ENCODE data around the gene PTPRC. TPM values are rescaled to one million over a fixed set of nuclear protein-coding genes. Genes with fewer than 3 reads are reported as not detected.

The PTPRC gene
- total RNA-seq, 1 donor from 2014 or later: not detected

DNA sequence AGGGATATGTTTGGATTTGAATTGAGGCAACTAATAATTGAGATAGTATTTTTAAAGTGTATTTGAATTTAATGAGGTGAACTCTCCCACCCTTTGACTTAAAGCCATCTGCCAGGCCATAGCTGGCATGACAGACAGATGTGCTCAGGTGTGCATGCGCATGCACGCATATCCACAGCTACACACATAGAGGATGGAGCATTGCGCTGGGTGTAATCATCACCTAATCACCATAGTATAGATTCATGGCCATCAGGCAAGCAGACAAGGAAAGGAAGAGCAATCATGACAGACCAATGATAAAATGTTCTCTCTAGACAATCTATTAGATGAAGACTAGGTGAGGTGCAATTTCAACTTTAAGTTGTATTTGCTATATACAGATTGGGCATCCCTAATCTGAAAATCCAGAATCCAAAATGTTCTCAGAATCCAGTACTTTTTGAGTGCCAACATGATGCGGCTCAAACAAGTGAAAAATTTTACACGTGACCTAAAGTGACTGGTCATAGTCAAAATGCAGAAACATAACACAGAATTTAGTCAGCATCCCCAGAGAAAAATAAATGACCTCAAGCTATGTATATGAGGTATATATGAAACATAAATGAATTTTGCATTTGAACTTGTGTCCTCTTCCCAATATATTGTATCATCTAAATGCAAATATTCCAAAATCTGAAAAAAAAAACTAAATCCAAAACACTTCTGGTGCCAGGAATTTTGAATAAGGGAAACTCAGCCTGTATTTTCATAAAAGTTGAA, 70.1 kb downstream of the PTPRC start:
- no peak overlapping the region for H3K27ac Mint-ChIP-seq (ENCODE audit: unreplicated experiment)
- no peaks in the 10 kb centered on the region for H3K36me3 Mint-ChIP-seq (ENCODE audit: low read depth)
- no peak overlapping the region for H3K4me3 Mint-ChIP-seq
- H3K27me3 Mint-ChIP-seq (ENCODE audit: low read depth): no peaks in the 10 kb centered on the region
- H3K9me3 Mint-ChIP-seq: no peaks in the 10 kb centered on the region
- no peak for DNase-seq (ENCODE audit: low read depth, low spot score)
- no peaks in the 10 kb centered on the region for H3K4me1 Mint-ChIP-seq
- TF ChIP-seq, protein P1, sequence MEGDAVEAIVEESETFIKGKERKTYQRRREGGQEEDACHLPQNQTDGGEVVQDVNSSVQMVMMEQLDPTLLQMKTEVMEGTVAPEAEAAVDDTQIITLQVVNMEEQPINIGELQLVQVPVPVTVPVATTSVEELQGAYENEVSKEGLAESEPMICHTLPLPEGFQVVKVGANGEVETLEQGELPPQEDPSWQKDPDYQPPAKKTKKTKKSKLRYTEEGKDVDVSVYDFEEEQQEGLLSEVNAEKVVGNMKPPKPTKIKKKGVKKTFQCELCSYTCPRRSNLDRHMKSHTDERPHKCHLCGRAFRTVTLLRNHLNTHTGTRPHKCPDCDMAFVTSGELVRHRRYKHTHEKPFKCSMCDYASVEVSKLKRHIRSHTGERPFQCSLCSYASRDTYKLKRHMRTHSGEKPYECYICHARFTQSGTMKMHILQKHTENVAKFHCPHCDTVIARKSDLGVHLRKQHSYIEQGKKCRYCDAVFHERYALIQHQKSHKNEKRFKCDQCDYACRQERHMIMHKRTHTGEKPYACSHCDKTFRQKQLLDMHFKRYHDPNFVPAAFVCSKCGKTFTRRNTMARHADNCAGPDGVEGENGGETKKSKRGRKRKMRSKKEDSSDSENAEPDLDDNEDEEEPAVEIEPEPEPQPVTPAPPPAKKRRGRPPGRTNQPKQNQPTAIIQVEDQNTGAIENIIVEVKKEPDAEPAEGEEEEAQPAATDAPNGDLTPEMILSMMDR (conservative IDR thresholded peaks at IDR 0.05): no peak

DNA sequence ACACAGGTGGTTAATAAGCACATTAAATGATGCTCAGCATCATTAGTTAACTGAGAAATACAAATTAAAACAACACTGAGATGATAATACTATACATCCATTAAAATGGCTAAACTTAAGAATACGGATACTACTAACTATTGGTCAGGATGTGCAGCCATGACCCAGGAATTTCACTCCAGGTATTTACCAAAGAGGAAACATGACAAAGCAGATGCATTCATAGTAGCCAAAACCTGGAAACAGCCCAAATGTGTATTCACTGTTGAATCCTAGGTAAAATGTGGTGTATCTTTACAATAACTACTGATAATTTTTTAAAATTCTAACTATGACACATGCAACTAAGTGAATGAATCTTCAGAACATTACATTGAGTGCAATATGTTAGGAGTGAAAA, 73.0 kb downstream of the PTPRC start:
- TF ChIP-seq, protein P1 (conservative IDR thresholded peaks at IDR 0.05): no peak
- DNase-seq (ENCODE audit: low read depth, low spot score): no peak
- H3K36me3 Mint-ChIP-seq (ENCODE audit: low read depth): no peaks in the 10 kb centered on the region
- no peak overlapping the region for H3K27ac Mint-ChIP-seq (ENCODE audit: unreplicated experiment)
- no peaks in the 10 kb centered on the region for H3K4me1 Mint-ChIP-seq
- no peaks in the 10 kb centered on the region for H3K27me3 Mint-ChIP-seq (ENCODE audit: low read depth)
- H3K9me3 Mint-ChIP-seq: no peaks in the 10 kb centered on the region
- H3K4me3 Mint-ChIP-seq: no peak overlapping the region

DNA sequence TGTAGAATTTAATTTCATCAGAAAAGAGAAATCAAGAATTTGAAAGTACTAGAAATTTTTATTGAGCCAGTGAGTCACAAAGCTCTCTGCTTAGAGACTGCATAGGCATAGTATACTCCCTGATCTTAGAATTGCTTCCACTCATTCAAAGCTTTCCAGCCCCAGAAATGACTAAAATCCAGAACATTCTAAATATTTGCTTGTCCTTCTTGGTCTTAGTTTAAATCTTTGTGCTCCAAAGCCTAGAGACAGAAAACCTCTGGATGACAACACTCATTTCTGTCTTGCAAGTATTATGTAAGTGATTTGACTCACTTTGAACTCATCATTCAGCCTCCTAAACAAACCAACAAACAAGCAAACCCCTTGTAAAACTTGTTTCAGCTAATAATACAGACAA, 74.2 kb downstream of the PTPRC start:
- no peaks in the 10 kb centered on the region for H3K4me1 Mint-ChIP-seq
- H3K4me3 Mint-ChIP-seq: no peak overlapping the region
- no peaks in the 10 kb centered on the region for H3K9me3 Mint-ChIP-seq
- H3K36me3 Mint-ChIP-seq (ENCODE audit: low read depth): no peaks in the 10 kb centered on the region
- DNase-seq (ENCODE audit: low read depth, low spot score): no peak
- no peaks in the 10 kb centered on the region for H3K27me3 Mint-ChIP-seq (ENCODE audit: low read depth)
- TF ChIP-seq, protein P1 (conservative IDR thresholded peaks at IDR 0.05): no peak
- no peak overlapping the region for H3K27ac Mint-ChIP-seq (ENCODE audit: unreplicated experiment)

DNA sequence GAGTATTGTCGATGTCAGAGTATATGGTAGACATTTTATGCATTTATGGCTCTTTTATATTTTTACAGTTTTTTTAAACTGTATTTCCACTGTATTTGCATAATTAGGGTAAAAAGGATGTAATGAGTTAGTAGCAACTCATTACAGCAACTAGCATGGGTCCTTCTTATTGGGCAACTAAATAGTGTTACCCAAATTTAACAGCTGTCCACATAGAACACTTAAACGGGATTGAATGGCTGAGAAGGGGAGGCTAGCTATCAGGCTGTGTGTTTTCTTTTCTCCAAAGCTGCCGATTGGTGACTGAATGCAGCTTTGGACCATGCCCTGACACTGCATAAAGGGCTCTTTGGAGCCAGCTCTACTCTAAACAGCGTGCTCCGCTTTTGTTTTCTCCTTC, 75.4 kb downstream of the PTPRC start:
- H3K4me3 Mint-ChIP-seq: no peak overlapping the region
- TF ChIP-seq, protein P1 (conservative IDR thresholded peaks at IDR 0.05): no peak
- no peaks in the 10 kb centered on the region for H3K4me1 Mint-ChIP-seq
- no peaks in the 10 kb centered on the region for H3K36me3 Mint-ChIP-seq (ENCODE audit: low read depth)
- no peaks in the 10 kb centered on the region for H3K9me3 Mint-ChIP-seq
- H3K27me3 Mint-ChIP-seq (ENCODE audit: low read depth): no peaks in the 10 kb centered on the region
- no peak for DNase-seq (ENCODE audit: low read depth, low spot score)
- no peak overlapping the region for H3K27ac Mint-ChIP-seq (ENCODE audit: unreplicated experiment)

DNA sequence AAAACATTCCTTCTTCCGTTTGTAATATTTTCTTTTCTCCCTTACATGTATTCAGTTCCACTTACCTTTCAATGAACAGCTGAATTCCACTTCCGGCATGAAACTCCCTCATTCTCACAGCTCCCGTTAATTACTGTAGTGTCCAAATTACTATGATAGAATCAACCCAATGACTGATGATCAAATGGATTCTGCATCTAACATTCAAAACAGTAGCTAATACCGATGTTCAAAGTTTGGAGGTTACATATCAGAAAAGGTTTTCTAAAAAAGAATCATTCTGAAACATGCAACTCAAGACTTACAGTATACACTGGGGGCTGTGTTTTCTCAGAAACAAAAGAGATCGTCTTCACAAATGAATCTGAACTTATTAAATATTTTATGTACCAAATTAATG, 77.2 kb downstream of the PTPRC start:
- H3K4me3 Mint-ChIP-seq: no peak overlapping the region
- H3K9me3 Mint-ChIP-seq: no peaks in the 10 kb centered on the region
- no peaks in the 10 kb centered on the region for H3K36me3 Mint-ChIP-seq (ENCODE audit: low read depth)
- no peak overlapping the region for H3K27ac Mint-ChIP-seq (ENCODE audit: unreplicated experiment)
- TF ChIP-seq, protein P1 (conservative IDR thresholded peaks at IDR 0.05): no peak
- no peaks in the 10 kb centered on the region for H3K4me1 Mint-ChIP-seq
- DNase-seq (ENCODE audit: low read depth, low spot score): no peak
- no peaks in the 10 kb centered on the region for H3K27me3 Mint-ChIP-seq (ENCODE audit: low read depth)
